ENCODE data around the gene TNKS1BP1. TPM values are rescaled to one million over a fixed set of nuclear protein-coding genes. Genes with fewer than 3 reads are reported as not detected.
"Not testable (repeated sequence)": the region's sequence is repeated elsewhere in the genome, so short reads cannot be mapped to it uniquely, and the experiment has no call there.

Gene TNKS1BP1
- total and polyA plus RNA-seq, 2 donors, result 22.8 to 237 TPM

DNA sequence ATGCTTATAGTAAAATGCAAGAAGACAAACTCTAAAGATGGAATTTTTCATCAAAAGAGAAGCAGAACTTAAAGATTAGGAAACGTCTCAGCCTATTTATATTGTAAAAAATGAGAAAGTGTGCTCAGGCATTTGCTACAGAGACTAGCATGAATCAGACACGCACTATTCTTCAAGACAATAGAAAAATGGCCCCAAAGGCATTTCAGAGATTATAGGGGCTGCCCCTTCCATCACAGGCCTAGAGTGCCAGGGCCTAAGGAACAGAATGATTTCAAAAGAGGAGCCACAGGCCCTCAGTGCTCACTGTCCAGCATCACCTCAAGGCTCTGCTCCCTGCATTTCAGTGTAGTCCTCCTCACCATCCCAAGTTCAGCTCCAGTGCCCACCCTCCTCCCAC lies 27.5 kb downstream of the TNKS1BP1 start:
- WGBS, result 96% methylated on average over 2 of the region's 2 CpGs
- Histone ChIP-seq H3K4me1 (ENCODE audit: control insufficient read depth in 2 of 2, insufficient read depth in 2 of 2, low read length in 2 of 2) (peaks cover 0 to 8% of the 10 kb centered on the region in 2 donors), H3K36me3 (ENCODE audit: control insufficient read depth in 2 of 2, insufficient read depth in 2 of 2, low read length in 1 of 2) (peaks cover 15 to 29% of the 10 kb centered on the region in 2 donors), H3K9me3 (ENCODE audit: control insufficient read depth in 2 of 2, insufficient read depth in 1 of 2, low read length in 1 of 2) (peaks cover 3 to 12% of the 10 kb centered on the region in 2 donors), H3K4me3 (ENCODE audit: low read length in 2 of 2) (no peak overlapping the region), H3K27me3 (ENCODE audit: control insufficient read depth in 2 of 2, insufficient read depth in 1 of 2, low read length in 1 of 2) (no peaks in the 10 kb centered on the region), H3K27ac (ENCODE audit: low read depth in 1 of 2, low read length in 1 of 2) (no peak overlapping the region)
- DNase-seq (ENCODE audit: low read depth in 6 of 9, low spot score in 9 of 9), result no peak

DNA sequence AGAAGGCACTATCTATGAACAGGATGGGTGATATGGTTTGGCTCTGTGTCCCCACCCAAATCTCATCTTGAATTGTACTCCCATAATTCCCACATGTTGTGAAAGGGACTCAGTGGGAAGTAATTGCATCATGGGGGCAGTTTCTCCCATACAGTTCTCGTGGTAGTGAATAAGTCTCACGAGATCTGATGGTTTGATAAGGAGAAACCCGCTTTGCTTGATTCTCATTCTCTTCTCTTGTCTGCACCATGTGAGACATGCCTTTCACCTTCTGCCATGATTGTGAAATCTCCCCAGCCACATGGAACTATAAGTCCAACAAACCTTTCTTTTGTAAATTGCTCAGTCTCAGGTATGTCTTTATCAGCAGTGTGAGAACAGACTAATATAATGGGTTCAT lies 28.5 kb downstream of the TNKS1BP1 start:
- H3K4me1 ChIP-seq (ENCODE audit: control insufficient read depth in 2 of 2, insufficient read depth in 2 of 2, low read length in 2 of 2); H3K27ac ChIP-seq (ENCODE audit: low read depth in 1 of 2, low read length in 1 of 2); H3K4me3 ChIP-seq (ENCODE audit: low read length in 2 of 2); DNase-seq (ENCODE audit: low read depth in 6 of 9, low spot score in 9 of 9); H3K27me3 ChIP-seq (ENCODE audit: control insufficient read depth in 2 of 2, insufficient read depth in 1 of 2, low read length in 1 of 2): not testable (repeated sequence)
- Histone ChIP-seq H3K9me3 (ENCODE audit: control insufficient read depth in 2 of 2, insufficient read depth in 1 of 2, low read length in 1 of 2) (peaks cover 3 to 12% of the 10 kb centered on the region in 2 donors), H3K36me3 (ENCODE audit: control insufficient read depth in 2 of 2, insufficient read depth in 2 of 2, low read length in 1 of 2) (peaks cover 8 to 23% of the 10 kb centered on the region in 2 donors)
- WGBS, result 96% methylated on average over 3 of the region's 3 CpGs

DNA sequence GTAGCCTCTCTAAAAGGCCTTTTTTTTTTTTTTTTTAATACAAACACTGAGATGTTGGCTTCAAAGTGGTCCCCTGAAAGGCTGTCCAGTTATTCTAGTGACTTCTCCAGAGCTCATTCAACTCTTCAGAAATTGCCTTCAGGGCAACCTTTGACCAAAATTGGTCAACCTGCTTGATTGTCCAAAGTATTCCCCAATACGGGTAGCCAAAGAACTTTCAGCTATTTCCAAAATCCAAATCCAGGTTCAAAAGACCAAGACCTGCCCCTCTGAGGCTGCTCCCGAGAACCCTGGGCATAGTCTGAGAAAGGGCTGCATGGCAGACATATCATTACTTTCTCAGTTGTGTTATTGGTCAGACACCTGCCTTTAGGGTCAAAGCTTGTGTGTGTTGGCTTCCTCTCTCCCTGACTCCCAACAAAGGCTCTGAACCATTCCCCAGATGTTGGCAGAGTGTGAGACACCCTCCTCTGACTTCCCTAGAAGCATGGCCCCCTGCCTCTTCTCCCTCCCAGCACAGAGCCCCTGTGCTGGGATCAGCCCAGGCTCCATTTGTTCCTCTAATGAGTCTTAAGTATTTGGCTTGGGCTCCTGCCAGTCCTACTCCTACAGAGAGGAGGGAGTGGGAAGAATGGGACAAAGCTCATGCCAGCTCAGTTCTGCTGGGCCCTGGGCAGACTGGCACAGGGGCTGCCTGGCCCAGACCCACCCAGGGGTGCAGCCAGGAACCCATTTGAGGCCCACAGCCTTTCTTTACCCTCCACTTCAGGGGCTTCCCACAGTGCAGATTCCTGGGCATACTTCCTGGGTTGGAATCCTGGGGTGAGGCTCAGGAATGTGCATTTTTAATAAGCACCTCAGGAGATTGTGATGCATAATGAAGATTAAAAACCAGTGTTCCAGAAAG lies 30.3 kb downstream of the TNKS1BP1 start:
- Histone ChIP-seq H3K36me3 (ENCODE audit: control insufficient read depth in 2 of 2, insufficient read depth in 2 of 2, low read length in 1 of 2) (peaks cover 0 to 6% of the 10 kb centered on the region in 2 donors), H3K27me3 (ENCODE audit: control insufficient read depth in 2 of 2, insufficient read depth in 1 of 2, low read length in 1 of 2) (no peaks in the 10 kb centered on the region), H3K27ac (ENCODE audit: low read depth in 1 of 2, low read length in 1 of 2) (no peak overlapping the region), H3K9me3 (ENCODE audit: control insufficient read depth in 2 of 2, insufficient read depth in 1 of 2, low read length in 1 of 2) (peaks cover 2 to 6% of the 10 kb centered on the region in 2 donors), H3K4me1 (ENCODE audit: control insufficient read depth in 2 of 2, insufficient read depth in 2 of 2, low read length in 2 of 2) (peaks cover 0 to 8% of the 10 kb centered on the region in 2 donors), H3K4me3 (ENCODE audit: low read length in 2 of 2) (no peak overlapping the region)
- 90% methylated on average over 2 of the region's 2 CpGs for WGBS
- no peak for DNase-seq (ENCODE audit: low read depth in 6 of 9, low spot score in 9 of 9)

DNA sequence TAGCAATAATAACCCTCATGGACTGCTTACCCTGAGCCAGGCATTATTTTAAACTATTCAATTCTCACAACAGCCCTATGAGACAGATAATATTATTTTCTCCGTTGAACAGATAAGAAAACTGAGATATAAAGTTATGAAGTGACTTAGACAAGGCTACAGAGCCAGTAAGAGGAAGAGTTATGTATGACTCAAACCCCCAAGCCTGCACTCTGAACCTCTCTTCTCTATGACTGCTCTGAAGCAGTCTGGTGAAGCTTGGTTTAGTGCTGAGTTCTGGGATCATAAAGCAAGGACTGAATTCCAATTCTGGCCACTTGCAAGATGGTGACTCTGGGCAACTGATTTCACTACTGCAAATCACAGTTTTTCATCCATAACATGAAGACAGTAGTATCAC lies 34.5 kb downstream of the TNKS1BP1 start:
- H3K9me3 ChIP-seq (ENCODE audit: control insufficient read depth in 2 of 2, insufficient read depth in 1 of 2, low read length in 1 of 2), result no peaks in the 10 kb centered on the region
- H3K27me3 ChIP-seq (ENCODE audit: control insufficient read depth in 2 of 2, insufficient read depth in 1 of 2, low read length in 1 of 2), result peaks cover 0 to 10% of the 10 kb centered on the region in 2 donors
- no peak overlapping the region for H3K27ac ChIP-seq (ENCODE audit: low read depth in 1 of 2, low read length in 1 of 2)
- H3K36me3 ChIP-seq (ENCODE audit: control insufficient read depth in 2 of 2, insufficient read depth in 2 of 2, low read length in 1 of 2), result no peaks in the 10 kb centered on the region
- WGBS, result 90% methylated on average over 1 of the region's 1 CpG
- peaks cover 0 to 8% of the 10 kb centered on the region in 2 donors for H3K4me1 ChIP-seq (ENCODE audit: control insufficient read depth in 2 of 2, insufficient read depth in 2 of 2, low read length in 2 of 2)
- DNase-seq (ENCODE audit: low read depth in 6 of 9, low spot score in 9 of 9), result no peak
- H3K4me3 ChIP-seq (ENCODE audit: low read length in 2 of 2), result no peak overlapping the region

DNA sequence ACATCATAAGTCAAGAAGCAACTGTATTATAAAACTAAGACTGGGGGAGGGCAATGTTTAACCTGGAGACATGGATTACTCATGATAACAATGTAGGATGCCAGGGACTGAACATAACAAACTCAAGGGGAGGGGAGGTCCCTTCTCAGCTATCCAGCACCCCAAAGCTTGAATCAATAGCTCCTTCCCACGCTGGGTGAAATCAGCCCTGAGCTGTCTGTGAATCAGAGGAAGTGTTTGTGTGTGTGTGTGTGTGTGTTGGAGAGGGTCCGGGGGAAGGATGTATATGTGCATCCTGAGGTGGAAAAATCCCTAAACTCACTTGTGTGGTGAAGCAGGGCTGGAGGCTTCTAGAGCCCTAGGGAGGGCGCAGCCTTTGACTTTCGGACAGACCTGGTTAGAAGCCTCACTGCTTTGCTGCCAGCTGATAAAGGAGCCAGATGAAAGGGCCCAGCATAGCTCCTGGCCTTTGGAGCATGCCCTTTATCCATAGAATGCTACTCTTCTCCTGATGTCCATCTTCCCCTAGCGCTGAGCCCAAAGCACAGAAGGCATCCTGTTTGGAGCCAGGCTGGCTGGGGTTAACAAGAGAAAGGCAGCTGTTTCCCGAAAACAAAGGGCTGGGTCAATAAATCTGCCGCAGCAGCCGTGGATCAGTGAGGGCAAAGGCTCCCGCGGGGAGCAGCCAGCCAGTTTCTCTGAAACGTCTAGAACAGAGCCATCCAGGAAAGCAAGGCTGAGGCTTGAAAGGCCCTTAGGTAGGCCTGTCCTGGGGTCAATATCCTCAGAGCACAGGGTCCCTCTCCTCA lies 35.8 kb downstream of the TNKS1BP1 start:
- no peaks in the 10 kb centered on the region for H3K9me3 ChIP-seq (ENCODE audit: control insufficient read depth in 2 of 2, insufficient read depth in 1 of 2, low read length in 1 of 2)
- WGBS, result 32% methylated on average over 11 of the region's 11 CpGs
- peaks cover 0 to 3% of the 10 kb centered on the region in 2 donors for H3K4me1 ChIP-seq (ENCODE audit: control insufficient read depth in 2 of 2, insufficient read depth in 2 of 2, low read length in 2 of 2)
- H3K36me3 ChIP-seq (ENCODE audit: control insufficient read depth in 2 of 2, insufficient read depth in 2 of 2, low read length in 1 of 2), result no peaks in the 10 kb centered on the region
- H3K4me3 ChIP-seq (ENCODE audit: low read length in 2 of 2), result no peak overlapping the region
- H3K27me3 ChIP-seq (ENCODE audit: control insufficient read depth in 2 of 2, insufficient read depth in 1 of 2, low read length in 1 of 2), result peaks cover 0 to 10% of the 10 kb centered on the region in 2 donors
- no peak overlapping the region for H3K27ac ChIP-seq (ENCODE audit: low read depth in 1 of 2, low read length in 1 of 2)
- DNase-seq (ENCODE audit: low read depth in 6 of 9, low spot score in 9 of 9), result no peak

DNA sequence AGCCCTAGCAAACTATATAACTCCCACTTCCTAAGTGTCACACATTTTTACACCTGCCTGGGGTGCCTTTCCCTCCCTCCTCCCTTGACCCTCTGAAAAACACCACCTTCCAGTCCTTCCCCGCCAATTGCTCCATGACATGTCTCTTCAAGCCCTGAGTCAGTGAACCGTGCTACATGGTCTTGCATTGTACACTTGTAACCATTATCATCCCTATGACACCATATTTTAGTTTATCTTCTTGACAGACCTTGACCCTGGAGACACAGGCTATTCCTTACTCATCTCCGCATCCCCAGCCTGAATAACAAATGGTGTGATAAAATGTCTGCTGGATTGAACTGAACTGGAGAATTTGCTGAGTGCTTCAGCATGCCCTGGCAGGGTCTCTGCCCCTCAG lies 36.9 kb downstream of the TNKS1BP1 start:
- Histone ChIP-seq H3K27ac (ENCODE audit: low read depth in 1 of 2, low read length in 1 of 2) (no peak overlapping the region), H3K4me3 (ENCODE audit: low read length in 2 of 2) (no peak overlapping the region), H3K4me1 (ENCODE audit: control insufficient read depth in 2 of 2, insufficient read depth in 2 of 2, low read length in 2 of 2) (no peaks in the 10 kb centered on the region), H3K36me3 (ENCODE audit: control insufficient read depth in 2 of 2, insufficient read depth in 2 of 2, low read length in 1 of 2) (no peaks in the 10 kb centered on the region), H3K27me3 (ENCODE audit: control insufficient read depth in 2 of 2, insufficient read depth in 1 of 2, low read length in 1 of 2) (peaks cover 0 to 10% of the 10 kb centered on the region in 2 donors), H3K9me3 (ENCODE audit: control insufficient read depth in 2 of 2, insufficient read depth in 1 of 2, low read length in 1 of 2) (no peaks in the 10 kb centered on the region)
- DNase-seq (ENCODE audit: low read depth in 6 of 9, low spot score in 9 of 9), result no peak
- 92% methylated on average over 3 of the region's 3 CpGs for WGBS

DNA sequence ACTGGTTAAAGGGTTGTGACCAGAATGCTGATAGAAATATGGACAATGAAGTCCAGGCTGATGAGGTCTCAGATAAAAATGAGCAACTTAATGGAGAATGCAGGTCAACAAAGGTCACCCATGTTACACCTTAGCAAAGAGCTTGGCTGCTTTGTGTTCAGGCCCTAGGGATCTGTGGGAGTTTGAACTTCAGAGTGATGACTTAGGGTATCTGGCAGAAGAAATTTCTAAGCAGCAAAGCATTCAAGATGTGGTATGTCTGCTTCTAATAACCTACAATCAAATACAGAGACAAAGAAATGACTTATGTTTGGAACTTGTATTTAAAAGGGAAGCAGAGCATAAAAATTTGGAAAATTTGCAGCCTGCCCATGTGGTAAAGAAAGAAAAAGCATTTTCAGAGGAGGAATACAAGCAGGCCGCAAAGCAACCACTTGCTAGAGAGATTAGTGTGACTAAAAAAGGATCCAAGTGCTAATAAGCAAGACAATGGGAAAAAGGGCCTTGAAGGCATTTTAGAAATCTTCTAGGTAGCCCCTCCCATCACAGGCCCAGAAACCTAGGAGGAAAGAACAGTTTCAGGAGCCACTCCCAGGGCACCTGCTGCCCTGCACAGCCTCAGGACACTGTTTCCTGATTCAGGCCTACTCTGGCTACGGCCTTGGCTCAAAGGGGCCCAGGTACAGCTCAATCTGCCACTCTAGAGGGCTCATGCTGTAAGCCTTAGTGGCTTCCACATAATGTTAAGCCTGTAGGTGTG lies 41.3 kb downstream of the TNKS1BP1 start:
- Histone ChIP-seq H3K27ac (ENCODE audit: low read depth in 1 of 2, low read length in 1 of 2) (no peak overlapping the region), H3K4me3 (ENCODE audit: low read length in 2 of 2) (no peak overlapping the region), H3K9me3 (ENCODE audit: control insufficient read depth in 2 of 2, insufficient read depth in 1 of 2, low read length in 1 of 2) (no peaks in the 10 kb centered on the region), H3K36me3 (ENCODE audit: control insufficient read depth in 2 of 2, insufficient read depth in 2 of 2, low read length in 1 of 2) (no peaks in the 10 kb centered on the region), H3K27me3 (ENCODE audit: control insufficient read depth in 2 of 2, insufficient read depth in 1 of 2, low read length in 1 of 2) (peaks cover 0 to 2% of the 10 kb centered on the region in 2 donors), H3K4me1 (ENCODE audit: control insufficient read depth in 2 of 2, insufficient read depth in 2 of 2, low read length in 2 of 2) (no peaks in the 10 kb centered on the region)
- 92% methylated on average over 2 of the region's 2 CpGs for WGBS
- DNase-seq (ENCODE audit: low read depth in 6 of 9, low spot score in 9 of 9), result no peak

DNA sequence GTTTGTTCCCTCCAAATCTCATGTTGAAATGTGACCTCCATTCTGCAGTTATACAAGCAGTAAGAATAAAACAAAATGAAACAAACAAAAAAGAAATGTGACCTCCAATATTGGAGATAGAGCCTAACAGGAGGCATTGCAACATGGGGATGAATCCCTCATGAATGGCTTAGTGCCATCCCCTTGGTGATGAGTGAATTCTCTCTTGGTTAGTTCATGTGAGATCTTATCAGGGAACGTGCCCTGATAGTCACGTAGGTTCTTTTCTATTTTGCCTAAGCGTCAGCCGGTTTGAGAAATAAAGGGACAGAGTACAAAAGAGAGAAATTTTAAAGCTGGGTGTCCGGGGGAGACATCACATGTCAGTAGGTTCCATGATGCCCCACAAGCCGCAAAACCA lies 43.2 kb downstream of the TNKS1BP1 start:
- not testable (repeated sequence) for H3K9me3 ChIP-seq (ENCODE audit: control insufficient read depth in 2 of 2, insufficient read depth in 1 of 2, low read length in 1 of 2); H3K4me1 ChIP-seq (ENCODE audit: control insufficient read depth in 2 of 2, insufficient read depth in 2 of 2, low read length in 2 of 2); DNase-seq (ENCODE audit: low read depth in 6 of 9, low spot score in 9 of 9); H3K36me3 ChIP-seq (ENCODE audit: control insufficient read depth in 2 of 2, insufficient read depth in 2 of 2, low read length in 1 of 2); H3K4me3 ChIP-seq (ENCODE audit: low read length in 2 of 2); H3K27ac ChIP-seq (ENCODE audit: low read depth in 1 of 2, low read length in 1 of 2)
- peaks cover 0 to 11% of the 10 kb centered on the region in 2 donors for H3K27me3 ChIP-seq (ENCODE audit: control insufficient read depth in 2 of 2, insufficient read depth in 1 of 2, low read length in 1 of 2)
- WGBS, result 96% methylated on average over 6 of the region's 6 CpGs
